ENCODE measurements around the gene CLRN2.

GRCh38 chr4:17515445-17516407, 761 bp downstream of the CLRN2 start:
- TF ChIP-seq ARNTL (CRISPR knock-in tag; IDR thresholded peaks at IDR 0.05; ENCODE audit: borderline replicate concordance, low read depth) (no peak), TOX (CRISPR knock-in tag; IDR thresholded peaks at IDR 0.05; ENCODE audit: borderline replicate concordance) (no peak)
